ENCODE measurements around the gene NKX6-1. TPM values are rescaled to one million over a fixed set of nuclear protein-coding genes. Genes with fewer than 3 reads are reported as not detected.

NKX6-1 gene
- total RNA-seq (ENCODE audit: unreplicated experiment): 25.6 TPM
- long read RNA-seq, partial matches to known transcripts: 0 of 1 reads
- long read RNA-seq, other reads (novel, unspliced or antisense): 0 of 1 reads

DNA sequence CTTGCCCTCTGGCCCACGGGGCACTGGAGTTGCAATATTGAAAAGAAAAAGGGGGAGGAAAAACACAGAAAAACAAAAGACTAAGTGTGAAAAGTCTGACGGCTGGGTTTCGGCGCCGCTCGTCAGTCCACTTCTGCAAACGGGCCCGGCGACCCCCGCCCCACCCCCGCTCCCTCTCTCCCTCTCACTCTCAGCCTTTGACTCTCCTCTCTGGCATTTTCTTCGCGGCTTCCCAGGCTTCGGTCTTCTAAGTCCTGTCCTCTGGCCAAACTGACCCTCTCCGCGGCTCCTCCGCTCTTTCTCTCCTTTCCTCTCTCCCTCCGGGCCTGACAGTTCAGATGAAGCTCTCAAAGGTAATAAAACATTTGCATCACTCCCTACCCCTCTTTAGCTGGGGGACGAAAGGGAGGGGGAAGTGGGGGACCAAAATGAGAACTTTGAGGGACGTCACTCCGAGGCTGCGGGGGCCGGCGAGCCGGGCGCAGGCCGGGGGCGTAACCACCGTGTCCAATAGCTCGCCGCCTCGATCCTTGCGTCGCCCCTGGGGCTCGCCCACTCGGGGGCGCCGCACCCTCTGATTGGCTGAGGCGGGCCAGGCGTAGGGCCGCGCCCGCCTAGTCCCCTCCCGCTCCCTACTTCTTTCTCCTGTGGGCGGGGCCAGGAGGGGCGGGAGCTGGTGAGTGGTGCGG is at the start of gene NKX6-1:
TSS of gene NKX6-1 (minus strand) at position 358 of the 689 bp plus-strand sequence. CDS start 1,064 bp downstream, outside the sequence.
- Mint-ChIP-seq H3K4me3 (ENCODE audit: unreplicated experiment) (peak within 1 kb of the TSS; percentile 93), H3K9me3 (ENCODE audit: unreplicated experiment) (peaks cover 12% of the 10 kb centered on the region), H3K36me3 (ENCODE audit: unreplicated experiment) (no peaks in the 10 kb centered on the region), H3K27me3 (ENCODE audit: unreplicated experiment) (peaks cover 53% of the 10 kb centered on the region), H3K4me1 (ENCODE audit: low read depth, unreplicated experiment) (peaks cover 14% of the 10 kb centered on the region), H3K27ac (ENCODE audit: unreplicated experiment) (peak within 1 kb of the TSS; percentile 73)
- TF ChIP-seq, protein P1, sequence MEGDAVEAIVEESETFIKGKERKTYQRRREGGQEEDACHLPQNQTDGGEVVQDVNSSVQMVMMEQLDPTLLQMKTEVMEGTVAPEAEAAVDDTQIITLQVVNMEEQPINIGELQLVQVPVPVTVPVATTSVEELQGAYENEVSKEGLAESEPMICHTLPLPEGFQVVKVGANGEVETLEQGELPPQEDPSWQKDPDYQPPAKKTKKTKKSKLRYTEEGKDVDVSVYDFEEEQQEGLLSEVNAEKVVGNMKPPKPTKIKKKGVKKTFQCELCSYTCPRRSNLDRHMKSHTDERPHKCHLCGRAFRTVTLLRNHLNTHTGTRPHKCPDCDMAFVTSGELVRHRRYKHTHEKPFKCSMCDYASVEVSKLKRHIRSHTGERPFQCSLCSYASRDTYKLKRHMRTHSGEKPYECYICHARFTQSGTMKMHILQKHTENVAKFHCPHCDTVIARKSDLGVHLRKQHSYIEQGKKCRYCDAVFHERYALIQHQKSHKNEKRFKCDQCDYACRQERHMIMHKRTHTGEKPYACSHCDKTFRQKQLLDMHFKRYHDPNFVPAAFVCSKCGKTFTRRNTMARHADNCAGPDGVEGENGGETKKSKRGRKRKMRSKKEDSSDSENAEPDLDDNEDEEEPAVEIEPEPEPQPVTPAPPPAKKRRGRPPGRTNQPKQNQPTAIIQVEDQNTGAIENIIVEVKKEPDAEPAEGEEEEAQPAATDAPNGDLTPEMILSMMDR (IDR thresholded peaks at IDR 0.05; ENCODE audit: partially characterized antibody, unreplicated experiment): no peak
- peak; percentile 92 for DNase-seq

DNA sequence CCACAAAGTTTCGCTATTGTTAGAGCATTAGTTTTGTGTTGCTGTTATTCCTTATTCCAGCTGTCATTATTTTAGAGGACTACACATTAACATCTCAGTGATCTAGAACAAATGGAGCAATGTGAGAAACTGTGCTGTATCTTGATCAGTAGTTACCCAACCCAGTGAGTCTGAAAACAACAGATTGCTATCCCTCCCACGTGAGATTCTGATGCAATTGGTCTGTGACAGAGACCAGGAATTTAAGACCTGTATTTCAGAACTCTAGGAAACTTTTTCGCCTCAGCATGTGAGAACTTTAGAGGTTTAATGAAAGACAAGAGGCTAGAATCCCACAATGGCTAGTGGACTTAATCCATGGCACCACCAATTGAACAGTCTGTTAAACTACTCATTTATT is 48.1 kb upstream of the NKX6-1 start:
- TF ChIP-seq, protein P1 (IDR thresholded peaks at IDR 0.05; ENCODE audit: partially characterized antibody, unreplicated experiment): no peak
- Mint-ChIP-seq H3K4me1 (ENCODE audit: low read depth, unreplicated experiment) (no peaks in the 10 kb centered on the region), H3K27ac (ENCODE audit: unreplicated experiment) (no peak overlapping the region), H3K9me3 (ENCODE audit: unreplicated experiment) (no peaks in the 10 kb centered on the region), H3K4me3 (ENCODE audit: unreplicated experiment) (no peak overlapping the region), H3K27me3 (ENCODE audit: unreplicated experiment) (no peaks in the 10 kb centered on the region), H3K36me3 (ENCODE audit: unreplicated experiment) (no peaks in the 10 kb centered on the region)
- DNase-seq: no peak

DNA sequence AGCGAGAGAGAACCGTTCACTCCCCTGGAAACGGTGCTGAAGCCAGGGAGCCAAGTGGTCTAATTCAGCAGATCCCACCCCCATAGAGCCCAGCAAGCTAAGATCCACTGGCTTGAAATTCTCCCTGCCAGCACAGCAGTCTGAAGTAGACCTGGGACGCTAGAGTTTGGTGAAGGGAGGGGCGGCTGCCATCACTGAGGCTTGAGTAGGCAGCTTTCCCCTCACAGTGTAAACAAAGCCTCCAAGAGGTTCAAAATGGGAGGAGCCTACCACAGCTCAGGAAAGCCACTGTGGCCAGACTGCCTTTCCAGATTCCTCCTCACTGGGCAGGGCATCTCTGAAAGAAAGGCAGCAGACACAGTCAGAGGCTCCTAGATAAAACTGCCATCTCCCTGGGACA is 46.0 kb upstream of the NKX6-1 start:
- Mint-ChIP-seq H3K36me3 (ENCODE audit: unreplicated experiment) (no peaks in the 10 kb centered on the region), H3K9me3 (ENCODE audit: unreplicated experiment) (peaks cover 1% of the 10 kb centered on the region), H3K27me3 (ENCODE audit: unreplicated experiment) (no peaks in the 10 kb centered on the region), H3K4me3 (ENCODE audit: unreplicated experiment) (no peak overlapping the region), H3K4me1 (ENCODE audit: low read depth, unreplicated experiment) (no peaks in the 10 kb centered on the region), H3K27ac (ENCODE audit: unreplicated experiment) (no peak overlapping the region)
- DNase-seq: no peak
- TF ChIP-seq, protein P1 (IDR thresholded peaks at IDR 0.05; ENCODE audit: partially characterized antibody, unreplicated experiment): no peak

DNA sequence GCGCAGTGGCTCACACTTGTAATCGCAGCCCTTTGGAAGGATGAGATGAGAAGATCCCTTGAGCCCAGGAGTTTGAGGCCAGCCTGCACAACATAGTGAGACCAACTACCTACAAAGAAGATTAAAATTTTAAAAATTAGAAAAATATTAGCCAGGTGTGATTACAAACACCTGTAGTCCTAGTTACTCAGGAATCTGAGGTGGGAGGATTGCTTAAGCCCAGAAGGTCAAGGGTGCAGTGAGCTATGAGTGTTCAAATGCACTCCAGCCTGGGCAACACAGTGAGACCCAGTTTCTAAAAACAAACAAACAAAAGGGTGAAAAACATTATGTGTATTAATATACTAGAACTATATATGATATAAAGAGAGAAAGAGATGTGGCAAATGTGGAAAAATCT is 36.8 kb upstream of the NKX6-1 start:
- no peak for DNase-seq
- no peaks in the 10 kb centered on the region for H3K27me3 Mint-ChIP-seq (ENCODE audit: unreplicated experiment)
- no peaks in the 10 kb centered on the region for H3K36me3 Mint-ChIP-seq (ENCODE audit: unreplicated experiment)
- no peak overlapping the region for H3K27ac Mint-ChIP-seq (ENCODE audit: unreplicated experiment)
- no peaks in the 10 kb centered on the region for H3K9me3 Mint-ChIP-seq (ENCODE audit: unreplicated experiment)
- TF ChIP-seq, protein P1 (IDR thresholded peaks at IDR 0.05; ENCODE audit: partially characterized antibody, unreplicated experiment): no peak
- H3K4me1 Mint-ChIP-seq (ENCODE audit: low read depth, unreplicated experiment): no peaks in the 10 kb centered on the region
- no peak overlapping the region for H3K4me3 Mint-ChIP-seq (ENCODE audit: unreplicated experiment)

DNA sequence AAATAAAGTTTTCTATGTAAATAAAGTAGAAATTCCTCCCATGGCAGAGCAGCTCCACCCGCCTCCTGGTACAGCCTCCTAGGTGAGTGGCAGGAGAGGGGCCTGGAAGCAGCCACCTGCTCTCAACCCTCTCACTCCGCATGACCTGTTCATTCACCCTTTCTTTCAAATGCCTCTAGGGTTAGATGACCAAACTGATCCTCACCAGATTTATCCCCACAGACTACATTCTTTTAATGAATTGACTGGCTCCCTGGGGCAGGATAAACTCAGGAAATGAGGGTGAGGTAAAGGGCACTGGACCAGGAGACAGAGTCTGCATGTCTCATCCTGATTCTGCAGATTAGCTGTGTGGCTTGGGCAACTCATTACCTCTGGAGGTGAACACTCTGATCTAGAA is 32.6 kb upstream of the NKX6-1 start:
- H3K27ac Mint-ChIP-seq (ENCODE audit: unreplicated experiment): no peak overlapping the region
- H3K36me3 Mint-ChIP-seq (ENCODE audit: unreplicated experiment): no peaks in the 10 kb centered on the region
- no peak overlapping the region for H3K4me3 Mint-ChIP-seq (ENCODE audit: unreplicated experiment)
- H3K4me1 Mint-ChIP-seq (ENCODE audit: low read depth, unreplicated experiment): no peaks in the 10 kb centered on the region
- DNase-seq: no peak
- TF ChIP-seq, protein P1 (IDR thresholded peaks at IDR 0.05; ENCODE audit: partially characterized antibody, unreplicated experiment): no peak
- no peaks in the 10 kb centered on the region for H3K27me3 Mint-ChIP-seq (ENCODE audit: unreplicated experiment)
- no peaks in the 10 kb centered on the region for H3K9me3 Mint-ChIP-seq (ENCODE audit: unreplicated experiment)

Data from glutamatergic neuron (in vitro differentiated cells).